Gastroesophageal sphincter (tissue), 3 donors: ENCODE measurements around the gene VCAM1.

Experiments
- CTCF ChIP-seq, 4 experiments: fragments of 200-600 bp in 2 of 4; fragments of 450-650 bp in 2 of 4; sonication (generic) in 1 of 4; IDR thresholded peaks; one replicate each; pipeline ENCODE4 v1.5.1; 2017 to 2019; ENCODE audit warnings: antibody characterized with exemption in 4 of 4, mild to moderate bottlenecking in 2 of 4, moderate library complexity in 2 of 4
- POLR2AphosphoS5 ChIP-seq: sonication (generic); formaldehyde crosslinking; IDR thresholded peaks from one replicate; pipeline ENCODE4 v1.6.1; 2017; ENCODE audit warnings: antibody characterized with exemption

- TF ChIP-seq CTCF (IDR thresholded peaks at IDR 0.05) (no peak), POLR2AphosphoS5 (no peak)
Measured at GRCh38 chr1:100699744-100700143, 19.8 kb upstream of the VCAM1 start.
